Loucy (cell line): ENCODE measurements around the gene CUBN.

ENCODE experiments used
- H2AFZ ChIP-seq: fragments of 200-600 bp; sonication (generic); 2 replicates; pipeline ENCODE4 v1.6.0; 2016; ENCODE audit warnings: antibody characterized with exemption, mild to moderate bottlenecking, low read length, moderate library complexity
- H3F3A ChIP-seq: fragments of 200-600 bp; 2 replicates; pipeline ENCODE4 v1.6.0; 2016; ENCODE audit warnings: antibody characterized with exemption, low read depth, mild to moderate bottlenecking
- H3K27me3 ChIP-seq: fragments of 200-600 bp; sonication (generic); 2 replicates; pipeline ENCODE4 v1.6.1; 2014; ENCODE audit warnings: low read length, mild to moderate bottlenecking; ENCODE audit not compliant: insufficient read depth, poor library complexity, severe bottlenecking
- H3K36me3 ChIP-seq: fragments of 200-600 bp; sonication (generic); 2 replicates; pipeline ENCODE4 v1.6.1; 2016; ENCODE audit warnings: low read length; ENCODE audit not compliant: insufficient read depth
- H3K4me1 ChIP-seq: fragments of 200-600 bp; sonication (generic); 2 replicates; pipeline ENCODE4 v1.5.1; 2014; ENCODE audit warnings: low read length, mild to moderate bottlenecking; ENCODE audit not compliant: insufficient read depth, poor library complexity, severe bottlenecking
- H3K4me2 ChIP-seq: fragments of 200-600 bp; sonication (generic); 2 replicates; pipeline ENCODE4 v1.6.0; 2014; ENCODE audit warnings: antibody characterized with exemption, low read length, low read depth, mild to moderate bottlenecking; ENCODE audit not compliant: poor library complexity, severe bottlenecking
- H3K4me3 ChIP-seq: fragments of 200-600 bp; sonication (generic); 2 replicates; pipeline ENCODE4 v1.5.1; 2014; ENCODE audit warnings: low read length, mild to moderate bottlenecking, mixed read lengths; ENCODE audit not compliant: poor library complexity, severe bottlenecking
- H3K79me2 ChIP-seq: fragments of 200-600 bp; sonication (generic); 2 replicates; pipeline ENCODE4 v1.6.1; 2014; ENCODE audit warnings: low read length; ENCODE audit not compliant: insufficient read depth
- H3K9ac ChIP-seq: fragments of 200-600 bp; sonication (generic); 2 replicates; pipeline ENCODE4 v1.6.0; 2014; ENCODE audit warnings: mild to moderate bottlenecking, low read depth, low read length, moderate library complexity; ENCODE audit not compliant: poor library complexity, severe bottlenecking
- H3K9me2 ChIP-seq: fragments of 200-600 bp; sonication (generic); replicated peaks from 2 replicates; pipeline ENCODE4 v1.6.1; 2016; ENCODE audit warnings: low read depth, low read length, mixed read lengths
- H3K9me3 ChIP-seq: fragments of 200-600 bp; sonication (generic); 2 replicates; pipeline ENCODE4 v1.6.1; 2014; ENCODE audit warnings: mild to moderate bottlenecking, antibody characterized with exemption, low read length, low read depth; ENCODE audit not compliant: insufficient read depth
- H4K20me1 ChIP-seq: fragments of 200-600 bp; sonication (generic); 2 replicates; pipeline ENCODE4 v1.6.0; 2014; ENCODE audit warnings: antibody characterized with exemption, low read length, mild to moderate bottlenecking; ENCODE audit not compliant: insufficient read depth, poor library complexity, severe bottlenecking
- CTCF ChIP-seq: fragments of 200-600 bp; sonication (generic); conservative IDR thresholded peaks from 2 replicates; pipeline ENCODE4 v1.5.1; 2014; ENCODE audit warnings: mild to moderate bottlenecking, antibody characterized with exemption, low read length
- EZH2phosphoT487 ChIP-seq: fragments of 200-600 bp; IDR thresholded peaks from 2 replicates; pipeline ENCODE4 v1.6.1; 2018; ENCODE audit warnings: antibody characterized with exemption, mild to moderate bottlenecking, moderate library complexity, borderline replicate concordance

Gene CUBN

GRCh38 chr10:16852624-16853023 lies 277.0 kb downstream of the CUBN start:
- H3K9ac ChIP-seq = no peak overlapping the region
- H3F3A ChIP-seq = no peaks in the 10 kb centered on the region
- no peaks in the 10 kb centered on the region for H3K9me3 ChIP-seq
- no peaks in the 10 kb centered on the region for H3K9me2 ChIP-seq
- H3K79me2 ChIP-seq = no peaks in the 10 kb centered on the region
- H2AFZ ChIP-seq = no peak overlapping the region
- no peaks in the 10 kb centered on the region for H3K36me3 ChIP-seq
- TF ChIP-seq EZH2phosphoT487 = no peak
- TF ChIP-seq CTCF = no peak
- no peaks in the 10 kb centered on the region for H3K27me3 ChIP-seq
- no peaks in the 10 kb centered on the region for H3K4me1 ChIP-seq
- H3K4me3 ChIP-seq = no peak overlapping the region
- no peak overlapping the region for H3K4me2 ChIP-seq
- no peaks in the 10 kb centered on the region for H4K20me1 ChIP-seq

GRCh38 chr10:16848562-16849154 lies 281.0 kb downstream of the CUBN start:
- H3K4me3 ChIP-seq = no peak overlapping the region
- H3K4me2 ChIP-seq = no peak overlapping the region
- no peaks in the 10 kb centered on the region for H3K9me3 ChIP-seq
- no peaks in the 10 kb centered on the region for H3K27me3 ChIP-seq
- H3K4me1 ChIP-seq = no peaks in the 10 kb centered on the region
- H3F3A ChIP-seq = no peaks in the 10 kb centered on the region
- H4K20me1 ChIP-seq = no peaks in the 10 kb centered on the region
- H3K79me2 ChIP-seq = no peaks in the 10 kb centered on the region
- H3K9me2 ChIP-seq = no peaks in the 10 kb centered on the region
- H3K9ac ChIP-seq = no peak overlapping the region
- no peaks in the 10 kb centered on the region for H3K36me3 ChIP-seq
- H2AFZ ChIP-seq = no peak overlapping the region
- TF ChIP-seq CTCF = no peak
- no peak for TF ChIP-seq EZH2phosphoT487

- no peak overlapping the region for H3K9ac ChIP-seq
- no peak for TF ChIP-seq EZH2phosphoT487
- no peak for TF ChIP-seq CTCF
- no peaks in the 10 kb centered on the region for H3K9me3 ChIP-seq
- H2AFZ ChIP-seq = no peak overlapping the region
- no peaks in the 10 kb centered on the region for H3K36me3 ChIP-seq
- no peaks in the 10 kb centered on the region for H3K27me3 ChIP-seq
- H4K20me1 ChIP-seq = no peaks in the 10 kb centered on the region
- no peak overlapping the region for H3K4me2 ChIP-seq
- H3K4me1 ChIP-seq = no peaks in the 10 kb centered on the region
- H3K79me2 ChIP-seq = no peaks in the 10 kb centered on the region
- no peaks in the 10 kb centered on the region for H3F3A ChIP-seq
- H3K9me2 ChIP-seq = no peaks in the 10 kb centered on the region
- H3K4me3 ChIP-seq = no peak overlapping the region
Measured at GRCh38 chr10:16847644-16848043, 282.0 kb downstream of the CUBN start.
